Aorta (tissue), 5 donors: ENCODE measurements around the gene NF2. TPM values are rescaled to one million over a fixed set of nuclear protein-coding genes. Genes with fewer than 3 reads are reported as not detected.

ENCODE experiments used
- ATAC-seq: fragments of 200-7000 bp; cut with Tn5 transposase; one replicate; pipeline ENCODE4 v1.9.1; 2022; ENCODE audit warnings: moderate library complexity; ENCODE audit not compliant: low FRiP score
- DNase-seq, 2 donors: peaks; one replicate each; pipeline ENCODE4 v3.0.0-alpha.2; 2020
- H3K27ac ChIP-seq, 2 donors: one replicate each; pipeline ENCODE4 v1.5.1; 2013; ENCODE audit warnings: low read length in 2 of 2, mild to moderate bottlenecking in 2 of 2, moderate library complexity in 2 of 2, control low read depth in 1 of 2, inconsistent platforms in 1 of 2, low read depth in 1 of 2
- H3K27me3 ChIP-seq, 2 donors: one replicate each; pipeline ENCODE4 v1.6.1; 2013; ENCODE audit warnings: control low read depth in 1 of 2, low read length in 1 of 2, mild to moderate bottlenecking in 1 of 2, moderate library complexity in 1 of 2; ENCODE audit not compliant: insufficient read depth in 2 of 2, control insufficient read depth in 1 of 2
- H3K36me3 ChIP-seq, 2 donors: one replicate each; pipeline ENCODE4 v1.6.1; 2013; ENCODE audit warnings: control low read depth in 1 of 2, low read length in 1 of 2, mild to moderate bottlenecking in 1 of 2; ENCODE audit not compliant: insufficient read depth in 2 of 2, control insufficient read depth in 1 of 2
- H3K4me1 ChIP-seq, 2 donors: one replicate each; pipeline ENCODE4 v1.6.1; 2013; ENCODE audit warnings: low read length in 2 of 2, control low read depth in 1 of 2, mild to moderate bottlenecking in 1 of 2, moderate library complexity in 1 of 2; ENCODE audit not compliant: insufficient read depth in 2 of 2, control insufficient read depth in 1 of 2
- H3K4me3 ChIP-seq, 2 donors: one replicate each; pipeline ENCODE4 v1.5.1; 2013; ENCODE audit warnings: low read length in 2 of 2, control low read depth in 1 of 2, mild to moderate bottlenecking in 1 of 2
- H3K9me3 ChIP-seq: one replicate; pipeline ENCODE4 v1.6.1; 2013; ENCODE audit warnings: mild to moderate bottlenecking, low read length; ENCODE audit not compliant: control insufficient read depth
- WGBS, 2 donors: extraction: QIAGEN DNeasy Blood & Tissue Kit; methylation state at CpG; one replicate each; pipeline ENCODE4 v1.1.7; 2013; 5-methylcytosine and 5-hydroxymethylcytosine counted together
- intact Hi-C, 2 donors: fragments of 100-400 bp; cut with DNase I; formaldehyde crosslinking; loops; one replicate each; pipeline versions ENCODE4 v1.14.2 to v1.15.0; 2022
- polyA plus RNA-seq, 2 donors: library from polyadenylated mRNA; stranded (reverse); fragments of 200-250 nt; gene quantifications; one replicate each; pipeline ENCODE4 v1.2.3, GENCODE V29; 2013
- total RNA-seq, 2 donors: library from RNA; stranded (reverse); fragmentation: NEBNext Ultra II Directional; extraction: Animal tissue kit (Norgen Biotek cat#: 25700); gene quantifications; one replicate each; pipeline ENCODE4 v1.2.1, GENCODE V29; 2021
- donor health status: healthy with polysubstance abuse.
- donor health status: Bipolar disorder and iron deficiency.
- donor health status: DM: no; HTN: no; CAD: no.
- donor health status: DM: no; HTN: no; CAD: no.
- donor health status: DM: yes; HTN: yes; CAD: no.

The NF2 gene
- total and polyA plus RNA-seq, 4 donors, result 5.0 to 35.6 (median 22.4) TPM

DNA sequence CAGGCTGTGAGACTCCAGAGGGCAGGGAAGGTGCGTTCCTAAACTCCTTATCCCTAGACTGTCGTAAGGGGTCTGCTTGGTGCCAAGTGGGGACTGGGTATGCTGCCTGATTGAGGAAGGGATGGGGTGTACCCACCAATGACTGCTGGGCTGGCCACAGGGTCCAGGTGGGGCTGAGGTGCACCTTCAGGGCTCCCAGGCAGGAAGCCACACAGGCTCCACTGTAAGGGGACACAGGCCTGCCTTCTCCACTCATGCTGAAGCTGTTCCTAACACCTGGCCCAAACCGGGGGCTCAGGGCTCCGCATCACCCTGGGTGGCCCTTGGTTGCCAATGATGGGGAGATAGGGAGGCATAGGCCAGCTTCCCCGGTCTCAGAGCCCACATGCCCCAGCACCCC lies 136.8 kb downstream of the NF2 start:
- Histone ChIP-seq H3K9me3 (no peaks in the 10 kb centered on the region), H3K4me1 (no peaks in the 10 kb centered on the region), H3K4me3 (no peak overlapping the region), H3K36me3 (peaks cover 0 to 1% of the 10 kb centered on the region in 2 donors), H3K27ac (no peak overlapping the region), H3K27me3 (no peaks in the 10 kb centered on the region)
- DNase-seq (no peak), ATAC-seq (peak; percentile 9)
- intact Hi-C loops, result no loop called here
- 94 to 96% methylated on average over 5 of the region's 5 CpGs for WGBS, 2 donors

DNA sequence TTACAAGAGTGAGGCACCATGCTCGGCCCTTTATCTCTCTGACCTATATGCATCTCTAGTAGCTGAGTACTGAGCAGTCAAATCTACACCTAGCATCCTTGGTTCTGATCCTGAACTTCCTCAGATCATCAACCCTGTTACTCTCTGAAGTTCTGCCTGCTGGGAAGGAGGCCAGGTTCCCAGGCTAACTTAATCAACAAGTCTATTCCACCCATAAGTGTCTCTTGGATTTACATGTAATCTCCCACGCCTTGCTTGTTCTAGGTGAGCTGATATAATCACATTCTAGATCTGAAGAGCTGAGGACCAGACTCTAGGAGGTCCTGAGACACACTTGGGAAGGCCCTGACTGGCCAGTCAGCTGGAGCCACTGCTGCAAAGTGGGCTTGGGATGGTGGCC lies 138.5 kb downstream of the NF2 start:
- intact Hi-C loops, result no loop called here
- no peak overlapping the region for H3K4me3 ChIP-seq
- DNase-seq (no peak), ATAC-seq (no peak)
- no peaks in the 10 kb centered on the region for H3K4me1 ChIP-seq
- no peaks in the 10 kb centered on the region for H3K27me3 ChIP-seq
- peaks cover 0 to 1% of the 10 kb centered on the region in 2 donors for H3K36me3 ChIP-seq
- 92 to 96% methylated on average over 2 of the region's 2 CpGs for WGBS, 2 donors
- H3K27ac ChIP-seq, result no peak overlapping the region
- no peaks in the 10 kb centered on the region for H3K9me3 ChIP-seq

DNA sequence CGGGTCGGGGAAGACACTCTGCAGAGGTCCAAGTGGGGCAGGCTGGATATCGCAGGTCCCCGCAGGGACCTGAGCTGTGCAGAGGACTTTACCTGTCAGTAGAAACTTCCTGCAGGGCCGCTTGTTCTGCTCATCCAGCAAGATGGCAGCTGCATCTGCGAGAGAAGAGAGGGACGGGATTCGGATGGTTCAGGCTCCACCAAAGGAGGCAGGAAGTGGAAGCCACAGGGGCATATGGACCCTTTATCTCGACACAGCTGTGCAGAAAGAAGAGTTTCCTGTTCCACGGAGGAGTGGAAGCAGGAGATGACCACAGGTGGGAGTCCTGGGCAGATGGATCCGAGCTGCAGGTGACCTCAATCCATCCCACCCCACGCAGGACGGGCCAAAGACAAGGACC lies 138.9 kb downstream of the NF2 start:
- intact Hi-C loops, result no loop called here

DNA sequence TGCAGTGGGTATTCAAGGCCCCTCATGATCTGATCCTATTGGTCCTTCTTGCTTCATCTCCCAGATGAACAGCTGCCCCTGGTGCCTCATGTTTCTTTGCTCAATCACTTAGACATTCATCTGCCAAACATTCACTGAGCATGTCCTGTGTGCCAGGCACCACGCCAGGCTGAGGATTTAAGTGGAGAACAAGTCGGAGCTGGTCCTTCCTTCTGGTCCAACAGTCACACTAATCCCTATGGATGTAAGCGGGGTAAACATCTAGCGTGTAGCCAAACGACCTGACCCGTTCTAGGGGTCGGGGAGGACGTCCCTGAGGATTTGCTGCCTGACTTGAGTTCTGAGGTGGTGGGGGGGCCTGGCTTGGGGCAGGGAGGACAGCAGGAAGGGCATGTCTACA lies 141.5 kb downstream of the NF2 start:
- intact Hi-C loops, result no loop called here
- no peaks in the 10 kb centered on the region for H3K4me1 ChIP-seq
- no peak overlapping the region for H3K4me3 ChIP-seq
- DNase-seq (no peak), ATAC-seq (no peak)
- H3K36me3 ChIP-seq, result peaks cover 0 to 4% of the 10 kb centered on the region in 2 donors
- no peak overlapping the region for H3K27ac ChIP-seq
- no peaks in the 10 kb centered on the region for H3K9me3 ChIP-seq
- WGBS, 2 donors, result 65 to 72% methylated on average over 8 of the region's 8 CpGs
- no peaks in the 10 kb centered on the region for H3K27me3 ChIP-seq

More for the DNA sequence above, 138.9 kb downstream of the NF2 start:
- Histone ChIP-seq H3K36me3 (peaks cover 0 to 2% of the 10 kb centered on the region in 2 donors), H3K4me1 (no peaks in the 10 kb centered on the region), H3K27me3 (no peaks in the 10 kb centered on the region), H3K4me3 (no peak overlapping the region), H3K9me3 (no peaks in the 10 kb centered on the region), H3K27ac (no peak overlapping the region)
- 83 to 86% methylated on average over 13 of the region's 13 CpGs for WGBS, 2 donors
- DNase-seq (no peak), ATAC-seq (no peak)

DNA sequence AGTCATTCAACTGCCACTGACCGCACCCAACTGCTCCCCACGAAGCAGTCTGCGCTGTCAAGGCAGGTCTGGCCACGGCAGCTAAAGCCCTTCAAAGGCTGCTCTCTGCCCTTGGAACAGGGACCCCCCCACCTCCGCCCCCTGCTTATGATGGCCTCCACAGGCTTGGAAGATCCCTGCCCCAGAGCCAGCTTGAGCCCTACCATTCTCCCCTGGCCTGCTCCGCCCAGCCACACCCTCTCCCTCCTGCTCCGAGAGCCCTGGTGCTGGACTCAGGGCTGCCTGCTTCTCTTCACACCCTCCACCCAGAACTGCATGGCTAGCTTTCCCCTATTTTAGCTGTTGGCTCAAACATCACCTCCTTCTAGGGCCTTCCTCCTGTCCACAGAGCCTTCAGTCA lies 144.4 kb downstream of the NF2 start:
- H3K9me3 ChIP-seq, result no peaks in the 10 kb centered on the region
- ATAC-seq (no peak), DNase-seq (no peak)
- 87 to 93% methylated on average over 7 of the region's 7 CpGs for WGBS, 2 donors
- intact Hi-C loops, result no loop called here
- no peak overlapping the region for H3K4me3 ChIP-seq
- no peaks in the 10 kb centered on the region for H3K27me3 ChIP-seq
- H3K4me1 ChIP-seq, result no peaks in the 10 kb centered on the region
- no peak overlapping the region for H3K27ac ChIP-seq
- H3K36me3 ChIP-seq, result peaks cover 0 to 3% of the 10 kb centered on the region in 2 donors

Other genes with a start within 250 kb of the NF2 start
- 10 to 100 TPM; 65.7 to 71.9 TPM for gene AP1B1, start 215.1 kb upstream of the NF2 start, total RNA-seq
- 10 to 100 TPM; 22.3 to 22.6 TPM for gene AP1B1, start 215.1 kb upstream of the NF2 start, polyA plus RNA-seq
- not detected for gene RFPL1, start 165.1 kb upstream of the NF2 start, total RNA-seq
- gene RFPL1, start 165.1 kb upstream of the NF2 start, polyA plus RNA-seq, result not detected
- gene NEFH, start 123.4 kb upstream of the NF2 start, total RNA-seq, result under 1 TPM; 0.36 to 0.63 TPM
- under 1 TPM in 1 of 2 donors, not detected in 1; 0.38 TPM for gene NEFH, start 123.4 kb upstream of the NF2 start, polyA plus RNA-seq
- gene THOC5, start 49.9 kb upstream of the NF2 start, total RNA-seq, result 10 to 100 TPM; 50.6 to 60.6 TPM
- gene THOC5, start 49.9 kb upstream of the NF2 start, polyA plus RNA-seq, result 100 to 1,000 TPM in 1 of 2 donors, 10 to 100 TPM in 1; 18.3 to 174 TPM
- 10 to 100 TPM in 1 of 2 donors, 1 to 10 TPM in 1; 8.8 to 19.9 TPM for gene NIPSNAP1, start 22.5 kb upstream of the NF2 start, total RNA-seq
- 10 to 100 TPM; 14.3 to 18.9 TPM for gene NIPSNAP1, start 22.5 kb upstream of the NF2 start, polyA plus RNA-seq
- not detected for gene CABP7, start 116.4 kb downstream of the NF2 start, total RNA-seq
- under 1 TPM; 0.10 to 0.13 TPM for gene CABP7, start 116.4 kb downstream of the NF2 start, polyA plus RNA-seq
- 10 to 100 TPM; 11.3 to 18.4 TPM for gene ZMAT5, start 163.4 kb downstream of the NF2 start, total RNA-seq
- gene ZMAT5, start 163.4 kb downstream of the NF2 start, polyA plus RNA-seq, result 10 to 100 TPM; 20.0 to 29.0 TPM
- 10 to 100 TPM; 41.4 to 42.4 TPM for gene UQCR10, start 163.7 kb downstream of the NF2 start, total RNA-seq
- gene UQCR10, start 163.7 kb downstream of the NF2 start, polyA plus RNA-seq, result 100 to 1,000 TPM in 1 of 2 donors, 10 to 100 TPM in 1; 88.4 to 189 TPM
- 10 to 100 TPM; 36.9 to 58.0 TPM for gene ASCC2, start 234.6 kb downstream of the NF2 start, total RNA-seq
- 10 to 100 TPM; 21.2 to 42.3 TPM for gene ASCC2, start 234.6 kb downstream of the NF2 start, polyA plus RNA-seq